ENCODE measurements around the gene MOCS1.

DNA sequence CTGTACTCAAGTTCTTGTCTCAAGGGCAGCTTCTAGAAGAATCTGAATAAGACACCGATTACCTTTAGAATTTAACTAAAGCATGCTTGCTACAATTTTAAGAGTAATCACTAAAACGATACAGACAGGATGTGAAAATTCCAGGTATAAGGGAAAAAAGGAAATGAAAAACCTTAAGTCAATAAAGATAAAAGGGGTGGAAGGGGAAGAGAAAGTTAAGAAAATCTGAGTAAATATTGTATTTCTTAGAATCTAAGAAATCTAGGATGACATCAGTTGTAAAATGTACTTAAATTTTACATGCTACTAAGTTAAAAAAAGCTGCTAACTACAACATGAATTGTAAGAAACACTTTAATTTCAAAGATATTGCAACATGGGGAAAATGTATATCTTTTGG lies 30.3 kb upstream of the MOCS1 start:
- TF ChIP-seq, protein P1, sequence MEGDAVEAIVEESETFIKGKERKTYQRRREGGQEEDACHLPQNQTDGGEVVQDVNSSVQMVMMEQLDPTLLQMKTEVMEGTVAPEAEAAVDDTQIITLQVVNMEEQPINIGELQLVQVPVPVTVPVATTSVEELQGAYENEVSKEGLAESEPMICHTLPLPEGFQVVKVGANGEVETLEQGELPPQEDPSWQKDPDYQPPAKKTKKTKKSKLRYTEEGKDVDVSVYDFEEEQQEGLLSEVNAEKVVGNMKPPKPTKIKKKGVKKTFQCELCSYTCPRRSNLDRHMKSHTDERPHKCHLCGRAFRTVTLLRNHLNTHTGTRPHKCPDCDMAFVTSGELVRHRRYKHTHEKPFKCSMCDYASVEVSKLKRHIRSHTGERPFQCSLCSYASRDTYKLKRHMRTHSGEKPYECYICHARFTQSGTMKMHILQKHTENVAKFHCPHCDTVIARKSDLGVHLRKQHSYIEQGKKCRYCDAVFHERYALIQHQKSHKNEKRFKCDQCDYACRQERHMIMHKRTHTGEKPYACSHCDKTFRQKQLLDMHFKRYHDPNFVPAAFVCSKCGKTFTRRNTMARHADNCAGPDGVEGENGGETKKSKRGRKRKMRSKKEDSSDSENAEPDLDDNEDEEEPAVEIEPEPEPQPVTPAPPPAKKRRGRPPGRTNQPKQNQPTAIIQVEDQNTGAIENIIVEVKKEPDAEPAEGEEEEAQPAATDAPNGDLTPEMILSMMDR (conservative IDR thresholded peaks at IDR 0.05 in 1 of 2, IDR thresholded peaks at IDR 0.05 in 1 of 2; ENCODE audit: low read depth in 1 of 2, low read length in 2 of 2), result no peak
- TF ChIP-seq EZH2 (IDR thresholded peaks at IDR 0.05; ENCODE audit: low read length, missing control alignments), result no peak
